ENCODE measurements around the gene LINGO3. TPM values are rescaled to one million over a fixed set of nuclear protein-coding genes. Genes with fewer than 3 reads are reported as not detected.

LINGO3 gene
- polyA plus RNA-seq, 3 donors: 0.08 to 2.8 (median 2.2) TPM

DNA sequence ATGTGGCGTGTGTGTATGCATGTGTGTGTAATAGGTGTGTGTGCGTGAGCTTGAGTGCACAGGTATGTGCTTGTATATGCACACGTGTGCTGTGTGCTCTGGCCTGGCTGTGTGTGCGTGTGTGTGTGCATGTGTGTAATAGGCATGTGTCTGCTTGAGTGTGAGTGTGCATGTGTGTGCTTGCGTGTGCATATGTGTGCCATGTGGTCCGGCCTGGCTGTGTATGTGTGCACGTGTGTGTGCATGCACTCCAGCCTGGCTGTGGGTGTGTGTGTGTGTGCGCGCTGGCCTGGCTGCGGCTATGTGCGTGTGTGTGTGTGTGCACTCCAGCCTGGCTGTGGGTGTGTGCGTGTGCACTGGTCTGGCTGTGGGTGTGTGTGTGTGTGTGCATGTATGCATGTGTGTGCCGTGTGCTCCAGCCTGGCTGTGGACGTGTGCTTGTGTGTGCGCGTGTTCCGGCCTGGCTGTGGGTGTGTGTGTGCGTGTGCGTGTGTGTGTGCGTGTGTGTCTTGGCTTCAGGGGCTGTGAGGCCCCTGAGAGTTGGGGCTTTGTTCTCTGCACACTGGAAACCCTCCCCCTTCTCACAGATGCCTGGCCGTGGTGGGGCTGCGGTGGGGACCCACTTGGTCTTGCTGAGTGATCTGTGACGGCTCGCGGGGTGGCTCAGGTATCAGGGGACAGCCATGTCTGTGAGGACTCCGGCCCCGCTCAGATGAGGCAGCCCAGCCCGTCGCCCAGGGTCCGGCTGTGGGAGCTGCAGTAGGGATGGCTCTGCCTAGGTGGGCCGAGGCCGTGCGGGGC is 28.8 kb upstream of the LINGO3 start:
- H3K4me1 Mint-ChIP-seq: peaks cover 19% of the 10 kb centered on the region
- Histone ChIP-seq H4K20me1 (ENCODE audit: insufficient read depth, low read length) (peaks cover 44% of the 10 kb centered on the region), H3K36me3 (replicated peaks in 1 of 2; ENCODE audit: control insufficient read depth in 1 of 2, insufficient read depth in 2 of 2, low read length in 2 of 2) (peaks cover 10 to 14% of the 10 kb centered on the region in 2 donors), H3K4me3 (replicated peaks in 1 of 3; ENCODE audit: low read depth in 2 of 3, low read length in 3 of 3) (no peak overlapping the region), H3K4me1 (ENCODE audit: control insufficient read depth in 1 of 2, insufficient read depth in 2 of 2, low read length in 2 of 2) (peaks cover 15 to 19% of the 10 kb centered on the region in 2 donors), H3K27me3 (ENCODE audit: control insufficient read depth in 2 of 2, insufficient read depth in 2 of 2, low read length in 2 of 2) (no peaks in the 10 kb centered on the region), H2AFZ (ENCODE audit: insufficient read depth, low read depth, low read length, poor library complexity, severe bottlenecking) (no peak overlapping the region), H3K4me2 (replicated peaks; ENCODE audit: extremely low read depth, low read length, poor library complexity, severe bottlenecking) (no peak overlapping the region), H3K9me3 (replicated peaks in 1 of 2; ENCODE audit: control insufficient read depth in 1 of 2, insufficient read depth in 1 of 2, low read length in 2 of 2) (peaks cover 0 to 7% of the 10 kb centered on the region in 2 donors), H3K27ac (ENCODE audit: low read depth in 1 of 2, low read length in 2 of 2) (no peak overlapping the region), H3K79me2 (ENCODE audit: insufficient read depth, low read length) (peaks cover 30% of the 10 kb centered on the region), H3K9ac (ENCODE audit: insufficient read depth, low read length, poor library complexity, severe bottlenecking) (no peak overlapping the region)
- H3K27ac Mint-ChIP-seq: peak overlapping the region in 1 of 7 donors; percentile 3
- WGBS (ENCODE audit: insufficient coverage): 92% methylated on average over 21 of the region's 33 CpGs
- DNase-seq: no peak
- H3K36me3 Mint-ChIP-seq: peaks cover 12 to 44% of the 10 kb centered on the region in 2 donors
- peaks cover 0 to 6% (median 3%) of the 10 kb centered on the region in 7 donors for H3K9me3 Mint-ChIP-seq
- no peak overlapping the region for H3K4me3 Mint-ChIP-seq
- peaks cover 0 to 8% (median 0%) of the 10 kb centered on the region in 3 donors for H3K27me3 Mint-ChIP-seq (ENCODE audit: low read depth in 3 of 3)
- TF ChIP-seq, protein P1, sequence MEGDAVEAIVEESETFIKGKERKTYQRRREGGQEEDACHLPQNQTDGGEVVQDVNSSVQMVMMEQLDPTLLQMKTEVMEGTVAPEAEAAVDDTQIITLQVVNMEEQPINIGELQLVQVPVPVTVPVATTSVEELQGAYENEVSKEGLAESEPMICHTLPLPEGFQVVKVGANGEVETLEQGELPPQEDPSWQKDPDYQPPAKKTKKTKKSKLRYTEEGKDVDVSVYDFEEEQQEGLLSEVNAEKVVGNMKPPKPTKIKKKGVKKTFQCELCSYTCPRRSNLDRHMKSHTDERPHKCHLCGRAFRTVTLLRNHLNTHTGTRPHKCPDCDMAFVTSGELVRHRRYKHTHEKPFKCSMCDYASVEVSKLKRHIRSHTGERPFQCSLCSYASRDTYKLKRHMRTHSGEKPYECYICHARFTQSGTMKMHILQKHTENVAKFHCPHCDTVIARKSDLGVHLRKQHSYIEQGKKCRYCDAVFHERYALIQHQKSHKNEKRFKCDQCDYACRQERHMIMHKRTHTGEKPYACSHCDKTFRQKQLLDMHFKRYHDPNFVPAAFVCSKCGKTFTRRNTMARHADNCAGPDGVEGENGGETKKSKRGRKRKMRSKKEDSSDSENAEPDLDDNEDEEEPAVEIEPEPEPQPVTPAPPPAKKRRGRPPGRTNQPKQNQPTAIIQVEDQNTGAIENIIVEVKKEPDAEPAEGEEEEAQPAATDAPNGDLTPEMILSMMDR (IDR thresholded peaks at IDR 0.05): no peak
- intact Hi-C loops (cut with micrococcal nuclease): no loop called here

DNA sequence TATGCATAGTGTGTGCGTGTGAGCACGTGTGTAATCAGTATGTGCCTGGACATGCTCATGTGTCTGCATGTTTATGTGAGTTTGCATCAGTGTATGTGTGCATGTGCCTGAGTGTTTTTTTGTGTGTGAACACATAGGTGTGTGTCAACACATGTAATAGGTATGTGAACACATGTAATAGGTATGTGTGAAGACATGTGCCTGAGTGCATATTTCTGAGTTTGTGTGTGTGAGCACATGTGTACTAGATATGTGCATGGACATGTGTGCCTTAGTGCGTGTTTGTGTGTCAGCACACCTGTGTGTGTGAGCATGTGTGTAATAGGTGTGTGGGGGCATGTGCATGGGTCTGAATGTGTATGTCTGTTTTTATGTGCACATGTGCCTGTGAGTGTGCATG is 27.9 kb upstream of the LINGO3 start:
- 96% methylated on average over 3 of the region's 3 CpGs for WGBS (ENCODE audit: insufficient coverage)
- H3K9me3 Mint-ChIP-seq: peaks cover 0 to 6% (median 3%) of the 10 kb centered on the region in 7 donors
- peaks cover 8 to 11% of the 10 kb centered on the region in 2 donors for H3K36me3 ChIP-seq (replicated peaks in 1 of 2; ENCODE audit: control insufficient read depth in 1 of 2, insufficient read depth in 2 of 2, low read length in 2 of 2)
- peaks cover 39% of the 10 kb centered on the region for H3K79me2 ChIP-seq (ENCODE audit: insufficient read depth, low read length)
- DNase-seq: no peak
- H3K4me3 Mint-ChIP-seq: no peak overlapping the region
- peaks cover 0 to 9% (median 0%) of the 10 kb centered on the region in 3 donors for H3K27me3 Mint-ChIP-seq (ENCODE audit: low read depth in 3 of 3)
- H4K20me1 ChIP-seq (ENCODE audit: insufficient read depth, low read length): peaks cover 48% of the 10 kb centered on the region
- no peaks in the 10 kb centered on the region for H3K27me3 ChIP-seq (ENCODE audit: control insufficient read depth in 2 of 2, insufficient read depth in 2 of 2, low read length in 2 of 2)
- peaks cover 8 to 40% of the 10 kb centered on the region in 2 donors for H3K36me3 Mint-ChIP-seq
- peaks cover 0 to 7% of the 10 kb centered on the region in 2 donors for H3K9me3 ChIP-seq (replicated peaks in 1 of 2; ENCODE audit: control insufficient read depth in 1 of 2, insufficient read depth in 1 of 2, low read length in 2 of 2)
- no peak overlapping the region for H2AFZ ChIP-seq (ENCODE audit: insufficient read depth, low read depth, low read length, poor library complexity, severe bottlenecking)
- peaks cover 16 to 19% of the 10 kb centered on the region in 2 donors for H3K4me1 ChIP-seq (ENCODE audit: control insufficient read depth in 1 of 2, insufficient read depth in 2 of 2, low read length in 2 of 2)
- TF ChIP-seq, protein P1 (IDR thresholded peaks at IDR 0.05): no peak
- no peak overlapping the region for H3K4me2 ChIP-seq (replicated peaks; ENCODE audit: extremely low read depth, low read length, poor library complexity, severe bottlenecking)
- H3K27ac Mint-ChIP-seq: peak overlapping the region in 3 of 7 donors; percentile 29 to 68 (median 49)
- H3K4me3 ChIP-seq (replicated peaks in 1 of 3; ENCODE audit: low read depth in 2 of 3, low read length in 3 of 3): no peak overlapping the region
- H3K9ac ChIP-seq (ENCODE audit: insufficient read depth, low read length, poor library complexity, severe bottlenecking): no peak overlapping the region
- H3K27ac ChIP-seq (ENCODE audit: low read depth in 1 of 2, low read length in 2 of 2): no peak overlapping the region
- intact Hi-C loops (cut with micrococcal nuclease): no loop called here
- H3K4me1 Mint-ChIP-seq: peaks cover 27% of the 10 kb centered on the region

Data from CD14-positive monocyte (primary cell).